Suprapubic skin (tissue), 4 donors: ENCODE data around the gene GNAI1. TPM values are rescaled to one million over a fixed set of nuclear protein-coding genes. Genes with fewer than 3 reads are reported as not detected.

Source experiments
- DNase-seq, 2 donors: peaks; one replicate each; pipeline ENCODE4 v3.0.0-alpha.2; 2019; ENCODE audit warnings: low spot score in 2 of 2
- H3K27ac ChIP-seq: fragments of 200-600 bp; sonication (generic); one replicate; pipeline ENCODE4 v1.5.1; 2019
- H3K27me3 ChIP-seq: fragments of 200-600 bp; sonication (generic); one replicate; pipeline ENCODE4 v1.5.1; 2019
- H3K36me3 ChIP-seq: fragments of 200-600 bp; sonication (generic); one replicate; pipeline ENCODE4 v1.5.1; 2019
- H3K4me1 ChIP-seq: fragments of 200-600 bp; sonication (generic); one replicate; pipeline ENCODE4 v1.5.1; 2019
- H3K4me3 ChIP-seq: fragments of 200-600 bp; sonication (generic); one replicate; pipeline ENCODE4 v1.5.1; 2019; ENCODE audit warnings: mild to moderate bottlenecking
- H3K9me3 ChIP-seq: fragments of 200-600 bp; sonication (generic); one replicate; pipeline ENCODE4 v1.5.1; 2019
- EP300 ChIP-seq: sonication (generic); formaldehyde crosslinking; IDR thresholded peaks from one replicate; pipeline ENCODE4 v1.6.1; 2017; ENCODE audit warnings: antibody characterized with exemption
- POLR2A ChIP-seq, 2 donors: fragments of 450-650 bp; IDR thresholded peaks; one replicate each; pipeline ENCODE4 v1.6.1; 2017; ENCODE audit warnings: antibody characterized with exemption in 2 of 2, mild to moderate bottlenecking in 2 of 2, moderate library complexity in 2 of 2
- POLR2AphosphoS5 ChIP-seq, 3 donors: sonication (generic); formaldehyde crosslinking; IDR thresholded peaks; one replicate each; pipeline ENCODE4 v1.6.1; 2017; ENCODE audit warnings: antibody characterized with exemption in 3 of 3
- WGBS: methylation state at CpG from one replicate; pipeline ENCODE4 v1.1.5; 2018; 5-methylcytosine and 5-hydroxymethylcytosine counted together
- total RNA-seq, 4 donors: library from RNA; depleted of rRNA; stranded (reverse); fragments of >200 nt; gene quantifications; one replicate each; pipeline ENCODE4 v1.1.0, GENCODE V29; 2016
- TF ChIP-seq, protein P1 (sequence below), 2 donors: fragments of 200-600 bp in 1 of 2; fragments of 450-650 bp in 1 of 2; sonication (generic) in 1 of 2; IDR thresholded peaks; one replicate each; pipeline ENCODE4 v1.5.1; 2016 to 2019; ENCODE audit warnings: antibody characterized with exemption in 2 of 2, mild to moderate bottlenecking in 1 of 2, moderate library complexity in 1 of 2

The GNAI1 gene
- total RNA-seq, 4 donors from 2014 or later: 64.9 to 87.9 (median 72.1) TPM

DNA sequence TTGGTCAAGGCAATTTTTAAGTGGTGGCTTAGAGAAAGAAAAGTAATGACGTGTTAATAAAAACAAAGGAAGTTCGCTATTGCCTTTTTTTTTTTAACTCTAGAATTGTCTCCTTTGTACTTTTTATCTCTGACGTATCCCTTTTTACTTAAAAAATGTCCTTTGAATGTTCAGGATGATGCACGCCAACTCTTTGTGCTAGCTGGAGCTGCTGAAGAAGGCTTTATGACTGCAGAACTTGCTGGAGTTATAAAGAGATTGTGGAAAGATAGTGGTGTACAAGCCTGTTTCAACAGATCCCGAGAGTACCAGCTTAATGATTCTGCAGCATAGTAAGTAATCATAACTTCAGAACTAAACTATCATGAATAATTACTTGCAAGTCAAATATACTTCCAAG, 64.4 kb downstream of the GNAI1 start:
- no peak for DNase-seq
- no peak for TF ChIP-seq EP300
- TF ChIP-seq, protein P1, sequence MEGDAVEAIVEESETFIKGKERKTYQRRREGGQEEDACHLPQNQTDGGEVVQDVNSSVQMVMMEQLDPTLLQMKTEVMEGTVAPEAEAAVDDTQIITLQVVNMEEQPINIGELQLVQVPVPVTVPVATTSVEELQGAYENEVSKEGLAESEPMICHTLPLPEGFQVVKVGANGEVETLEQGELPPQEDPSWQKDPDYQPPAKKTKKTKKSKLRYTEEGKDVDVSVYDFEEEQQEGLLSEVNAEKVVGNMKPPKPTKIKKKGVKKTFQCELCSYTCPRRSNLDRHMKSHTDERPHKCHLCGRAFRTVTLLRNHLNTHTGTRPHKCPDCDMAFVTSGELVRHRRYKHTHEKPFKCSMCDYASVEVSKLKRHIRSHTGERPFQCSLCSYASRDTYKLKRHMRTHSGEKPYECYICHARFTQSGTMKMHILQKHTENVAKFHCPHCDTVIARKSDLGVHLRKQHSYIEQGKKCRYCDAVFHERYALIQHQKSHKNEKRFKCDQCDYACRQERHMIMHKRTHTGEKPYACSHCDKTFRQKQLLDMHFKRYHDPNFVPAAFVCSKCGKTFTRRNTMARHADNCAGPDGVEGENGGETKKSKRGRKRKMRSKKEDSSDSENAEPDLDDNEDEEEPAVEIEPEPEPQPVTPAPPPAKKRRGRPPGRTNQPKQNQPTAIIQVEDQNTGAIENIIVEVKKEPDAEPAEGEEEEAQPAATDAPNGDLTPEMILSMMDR (IDR thresholded peaks at IDR 0.05): no peak
- no peak for TF ChIP-seq POLR2AphosphoS5 (IDR thresholded peaks at IDR 0.05)
- no peak for TF ChIP-seq POLR2A (IDR thresholded peaks at IDR 0.05)
- no peak overlapping the region for H3K4me3 ChIP-seq
- H3K36me3 ChIP-seq: peaks cover 9% of the 10 kb centered on the region
- no peaks in the 10 kb centered on the region for H3K27me3 ChIP-seq
- H3K27ac ChIP-seq: no peak overlapping the region
- WGBS: 54% methylated on average over 5 of the region's 5 CpGs
- H3K4me1 ChIP-seq: peaks cover 12% of the 10 kb centered on the region
- no peaks in the 10 kb centered on the region for H3K9me3 ChIP-seq

DNA sequence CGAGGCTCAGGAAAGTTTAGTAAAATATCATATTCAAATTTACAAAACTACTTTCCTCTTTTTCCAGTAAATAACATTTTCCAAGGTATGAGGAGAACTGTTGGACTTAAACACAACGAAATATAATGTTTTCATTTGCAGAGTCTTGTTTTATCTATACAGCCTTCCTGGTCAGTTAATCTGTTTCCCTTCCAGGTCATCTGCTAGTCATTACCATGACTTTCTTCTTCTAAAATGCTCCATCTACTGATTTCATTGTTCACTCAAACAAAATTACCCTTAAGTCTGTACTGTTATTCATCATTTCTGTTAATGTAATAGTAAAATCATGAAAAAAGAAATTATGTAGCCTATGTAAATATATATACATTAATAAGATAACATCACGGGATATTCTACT, 69.8 kb downstream of the GNAI1 start:
- DNase-seq: no peak
- Histone ChIP-seq H3K27ac (no peak overlapping the region), H3K9me3 (no peaks in the 10 kb centered on the region), H3K4me1 (peaks cover 11% of the 10 kb centered on the region), H3K4me3 (no peak overlapping the region), H3K36me3 (peaks cover 19% of the 10 kb centered on the region), H3K27me3 (no peaks in the 10 kb centered on the region)
- 37% methylated on average over 3 of the region's 3 CpGs for WGBS
- TF ChIP-seq EP300: no peak
- TF ChIP-seq, protein P1 (IDR thresholded peaks at IDR 0.05): no peak
- TF ChIP-seq POLR2AphosphoS5 (IDR thresholded peaks at IDR 0.05): no peak
- TF ChIP-seq POLR2A (IDR thresholded peaks at IDR 0.05): no peak

DNA sequence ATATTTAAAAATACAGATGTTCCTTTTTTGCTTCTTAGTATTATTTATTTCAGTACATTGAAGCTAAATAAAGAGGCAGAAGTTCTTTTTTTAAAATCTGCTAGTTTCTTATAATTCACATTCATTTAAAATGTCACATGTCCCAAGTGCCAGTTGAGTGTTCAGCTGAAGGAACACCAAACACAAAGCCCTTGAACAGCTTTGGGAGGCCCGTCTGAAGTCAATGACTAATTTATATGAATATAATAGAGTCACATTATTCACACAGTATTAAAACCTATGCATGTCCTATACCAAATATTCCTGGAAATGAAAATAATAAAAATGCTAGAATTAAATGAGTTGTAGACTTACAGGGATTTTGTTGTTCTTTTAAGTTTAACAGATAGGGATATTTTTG, 70.3 kb downstream of the GNAI1 start:
- no peak overlapping the region for H3K4me3 ChIP-seq
- H3K27me3 ChIP-seq: no peaks in the 10 kb centered on the region
- no peak for DNase-seq
- WGBS: 48% methylated on average over 1 of the region's 1 CpG
- peaks cover 8% of the 10 kb centered on the region for H3K4me1 ChIP-seq
- H3K9me3 ChIP-seq: no peaks in the 10 kb centered on the region
- TF ChIP-seq POLR2A (IDR thresholded peaks at IDR 0.05) (no peak), EP300 (no peak), POLR2AphosphoS5 (IDR thresholded peaks at IDR 0.05) (no peak)
- TF ChIP-seq, protein P1 (IDR thresholded peaks at IDR 0.05): no peak
- peaks cover 19% of the 10 kb centered on the region for H3K36me3 ChIP-seq
- no peak overlapping the region for H3K27ac ChIP-seq

DNA sequence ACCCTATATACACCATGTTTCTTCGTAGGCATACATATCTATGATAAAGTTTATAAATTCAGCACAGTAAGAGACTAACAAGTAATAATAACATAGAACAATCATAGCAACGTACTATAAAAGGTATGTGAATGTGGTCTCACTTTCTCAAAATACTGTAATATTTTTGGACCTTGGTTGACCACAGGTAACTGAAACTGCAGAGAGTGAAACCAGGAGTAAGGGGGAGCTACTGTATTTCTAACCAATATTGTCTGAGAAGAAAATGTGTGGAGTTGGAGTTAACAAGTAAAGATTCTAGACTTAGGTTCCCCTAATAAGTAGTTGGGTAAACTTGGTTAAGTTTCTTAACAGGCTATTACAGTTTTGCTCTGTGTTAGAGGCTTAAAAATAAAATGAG, 72.1 kb downstream of the GNAI1 start:
- no peaks in the 10 kb centered on the region for H3K9me3 ChIP-seq
- TF ChIP-seq, protein P1 (IDR thresholded peaks at IDR 0.05): no peak
- no peak for TF ChIP-seq POLR2A (IDR thresholded peaks at IDR 0.05)
- no peak for TF ChIP-seq EP300
- no peak overlapping the region for H3K4me3 ChIP-seq
- H3K27me3 ChIP-seq: no peaks in the 10 kb centered on the region
- H3K36me3 ChIP-seq: peaks cover 20% of the 10 kb centered on the region
- no peak for DNase-seq
- 92% methylated on average over 2 of the region's 2 CpGs for WGBS
- H3K4me1 ChIP-seq: peaks cover 7% of the 10 kb centered on the region
- H3K27ac ChIP-seq: no peak overlapping the region

DNA sequence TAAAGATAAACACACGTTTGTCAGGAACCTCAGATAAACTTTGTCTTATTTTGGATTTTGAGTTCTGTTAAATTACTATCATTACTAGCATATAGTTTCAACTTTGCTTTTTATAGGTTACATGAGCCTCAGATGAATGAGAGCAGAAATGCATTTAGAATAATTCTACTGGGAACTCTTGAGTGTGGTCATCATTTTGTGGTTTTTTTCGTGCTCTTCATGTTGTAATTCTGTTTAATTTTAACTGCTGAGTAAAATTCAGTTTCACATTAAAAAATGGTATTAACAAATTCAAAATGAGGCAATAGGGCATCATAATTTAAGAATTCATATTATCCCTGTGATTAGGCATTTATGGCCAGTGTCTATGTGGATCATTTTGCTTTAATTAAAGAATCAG, 72.9 kb downstream of the GNAI1 start:
- Histone ChIP-seq H3K27ac (no peak overlapping the region), H3K4me3 (no peak overlapping the region), H3K36me3 (peaks cover 28% of the 10 kb centered on the region), H3K27me3 (no peaks in the 10 kb centered on the region), H3K9me3 (no peaks in the 10 kb centered on the region), H3K4me1 (peaks cover 7% of the 10 kb centered on the region)
- TF ChIP-seq POLR2A (IDR thresholded peaks at IDR 0.05) (no peak), EP300 (no peak), POLR2AphosphoS5 (IDR thresholded peaks at IDR 0.05) (no peak)
- TF ChIP-seq, protein P1 (IDR thresholded peaks at IDR 0.05): no peak
- 59% methylated on average over 2 of the region's 2 CpGs for WGBS
- no peak for DNase-seq
